COLO668 (cell line): ENCODE measurements around the gene TBC1D1.
"Not testable (repeated sequence)": the region's sequence is repeated elsewhere in the genome, so short reads cannot be mapped to it uniquely, and the experiment has no call there.

Experiments used
- DNase-seq: peaks from one replicate; lab custom pipeline; 2025; ENCODE audit not compliant: unreplicated experiment; lab: John Stamatoyannopoulos, UW

The TBC1D1 gene

DNA sequence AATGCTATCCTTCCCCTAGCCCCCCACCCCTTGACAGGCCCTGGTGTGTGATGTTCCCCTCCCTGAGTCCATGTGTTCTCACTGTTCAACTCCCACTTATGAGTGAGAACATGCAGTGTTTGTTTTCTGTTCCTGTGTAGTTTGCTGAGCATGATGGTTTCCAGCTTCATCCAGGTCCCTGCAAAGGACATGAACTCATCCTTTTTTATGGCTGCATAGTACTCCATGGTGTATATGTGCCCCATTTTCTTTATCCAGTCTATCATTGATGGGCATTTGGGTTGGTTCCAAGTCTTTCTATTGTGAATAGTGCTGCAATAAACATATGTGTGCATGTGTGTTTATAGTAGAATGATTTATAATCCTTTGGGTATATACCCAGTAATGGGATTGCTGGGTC, 32.2 kb downstream of the TBC1D1 start:
- DNase-seq = not testable (repeated sequence)

DNA sequence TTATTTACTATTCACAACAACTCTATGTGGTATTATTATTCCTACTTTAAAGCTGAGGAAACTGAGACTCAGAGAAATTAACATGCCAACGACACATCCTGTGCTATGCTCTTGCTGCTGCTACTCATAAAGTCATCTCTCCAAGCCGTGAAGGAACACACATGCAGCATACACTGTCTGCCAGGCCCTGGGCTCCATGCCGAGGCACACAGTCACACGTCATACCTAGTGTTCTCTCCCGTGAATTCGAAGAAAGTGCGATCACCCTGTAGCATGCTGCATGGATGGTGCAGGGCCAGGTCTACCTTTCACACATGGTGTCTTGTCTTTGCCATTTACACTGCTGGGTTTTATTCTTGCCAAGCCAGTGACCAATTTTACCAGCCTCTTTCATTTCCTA, 34.1 kb downstream of the TBC1D1 start:
- no peak for DNase-seq

DNA sequence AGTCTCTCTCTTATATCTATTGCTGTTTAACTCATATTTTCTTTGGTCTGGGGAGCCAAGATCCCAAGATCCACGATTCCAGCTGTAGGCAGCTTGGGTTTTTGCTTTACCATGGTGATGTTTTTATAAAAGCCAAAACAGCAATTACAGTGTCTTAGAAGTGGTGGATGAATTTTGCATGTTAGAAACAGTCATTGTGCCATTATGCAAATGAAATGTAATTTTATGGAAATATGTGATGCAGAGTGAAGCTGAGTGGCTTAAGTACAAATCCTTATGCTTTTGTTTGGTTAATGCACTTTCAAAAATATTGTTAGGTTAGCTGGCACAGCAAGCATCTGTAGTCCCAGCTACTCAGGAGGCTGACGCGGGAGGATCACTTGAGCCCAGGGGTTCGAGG, 36.5 kb downstream of the TBC1D1 start:
- no peak for DNase-seq

GRCh38 chr4:37928426-37929416, 37.8 kb downstream of the TBC1D1 start:
- DNase-seq = no peak

DNA sequence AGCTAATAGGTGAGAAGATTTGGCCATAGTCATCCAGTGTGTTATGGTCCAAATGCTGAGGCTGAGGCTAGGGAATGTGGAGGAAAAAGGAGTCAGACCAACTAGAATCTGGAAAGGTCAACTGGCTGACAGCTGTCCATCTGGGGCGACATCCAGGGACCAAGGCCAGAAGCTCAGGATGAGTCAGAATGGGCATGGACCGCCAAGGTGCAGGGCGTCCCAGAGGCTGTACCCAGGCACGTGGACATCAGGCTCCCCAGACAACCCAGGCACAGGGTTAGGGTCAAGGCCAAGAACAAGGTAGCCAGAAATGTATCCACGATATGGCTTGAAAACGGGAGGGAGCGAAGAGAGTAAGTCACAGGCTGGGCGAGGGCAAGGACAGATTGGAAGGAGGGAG, 43.2 kb downstream of the TBC1D1 start:
- DNase-seq = no peak

DNA sequence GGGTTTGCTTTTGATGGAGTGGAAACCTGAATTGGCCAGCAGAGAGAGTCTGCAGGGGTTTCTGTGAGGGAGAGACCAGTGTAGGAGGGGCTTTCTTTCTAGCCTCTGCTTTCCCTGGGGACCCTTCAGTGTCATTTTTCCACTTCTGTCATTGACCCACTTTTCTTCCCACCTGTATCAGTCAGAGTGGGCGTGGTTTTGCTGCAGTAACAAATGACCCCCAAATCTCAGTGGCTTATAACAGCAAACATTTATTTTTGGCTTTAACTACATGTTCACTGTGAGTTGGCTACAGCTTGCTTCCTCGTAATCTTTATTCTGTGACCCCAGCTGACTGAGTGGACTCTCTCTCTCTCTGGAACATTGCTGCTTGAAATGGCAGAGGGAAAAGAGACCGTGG, 43.7 kb downstream of the TBC1D1 start:
- DNase-seq = no peak

GRCh38 chr4:37935026-37935425, 44.1 kb downstream of the TBC1D1 start:
- no peak for DNase-seq

DNA sequence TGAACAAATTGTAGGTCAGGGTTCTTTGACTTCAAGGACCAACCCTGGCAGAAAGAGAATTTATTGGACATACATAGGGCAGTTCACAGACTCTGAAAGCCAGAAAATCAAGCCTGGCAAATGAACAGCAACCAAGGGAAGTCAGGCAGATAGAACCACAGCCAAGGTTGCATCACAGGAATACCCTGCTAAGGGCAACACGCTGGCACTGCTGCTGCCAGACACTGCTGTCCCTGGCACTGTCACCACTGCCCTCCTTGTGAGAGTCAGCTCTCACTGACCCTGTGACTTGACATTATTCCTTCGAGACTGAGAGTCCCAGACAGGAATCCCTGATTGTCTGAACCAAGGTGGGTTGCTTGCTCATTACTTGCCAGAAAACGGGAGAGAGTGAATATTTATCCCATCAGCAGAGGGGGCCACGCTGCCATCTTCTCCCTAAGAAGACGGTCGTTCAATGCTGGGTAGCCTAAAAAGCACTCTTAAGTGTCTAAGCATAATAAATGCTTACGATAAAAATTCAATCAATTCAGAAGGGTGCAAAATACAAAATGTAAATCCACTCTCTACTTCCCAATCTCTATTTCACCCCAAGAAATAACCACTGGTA, 46.1 kb downstream of the TBC1D1 start:
- DNase-seq = no peak

DNA sequence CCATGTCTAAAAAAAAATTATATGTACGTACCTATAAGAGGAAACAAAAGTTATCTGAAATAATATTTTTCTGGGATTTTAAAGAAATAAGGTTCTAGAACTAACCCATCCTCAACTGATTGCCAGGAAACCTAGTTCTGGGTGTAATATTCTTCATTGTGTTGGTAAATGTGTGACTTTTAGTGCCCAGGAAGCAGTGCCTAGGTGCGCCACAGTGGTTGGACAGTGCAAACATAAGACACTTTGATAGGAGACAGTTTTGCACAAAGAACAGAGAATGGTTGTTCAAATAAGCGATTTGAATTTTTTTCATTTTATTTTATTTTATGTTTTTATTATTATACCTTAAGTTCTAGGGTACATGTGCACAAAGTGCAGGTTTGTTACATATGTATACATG, 47.3 kb downstream of the TBC1D1 start:
- no peak for DNase-seq

DNA sequence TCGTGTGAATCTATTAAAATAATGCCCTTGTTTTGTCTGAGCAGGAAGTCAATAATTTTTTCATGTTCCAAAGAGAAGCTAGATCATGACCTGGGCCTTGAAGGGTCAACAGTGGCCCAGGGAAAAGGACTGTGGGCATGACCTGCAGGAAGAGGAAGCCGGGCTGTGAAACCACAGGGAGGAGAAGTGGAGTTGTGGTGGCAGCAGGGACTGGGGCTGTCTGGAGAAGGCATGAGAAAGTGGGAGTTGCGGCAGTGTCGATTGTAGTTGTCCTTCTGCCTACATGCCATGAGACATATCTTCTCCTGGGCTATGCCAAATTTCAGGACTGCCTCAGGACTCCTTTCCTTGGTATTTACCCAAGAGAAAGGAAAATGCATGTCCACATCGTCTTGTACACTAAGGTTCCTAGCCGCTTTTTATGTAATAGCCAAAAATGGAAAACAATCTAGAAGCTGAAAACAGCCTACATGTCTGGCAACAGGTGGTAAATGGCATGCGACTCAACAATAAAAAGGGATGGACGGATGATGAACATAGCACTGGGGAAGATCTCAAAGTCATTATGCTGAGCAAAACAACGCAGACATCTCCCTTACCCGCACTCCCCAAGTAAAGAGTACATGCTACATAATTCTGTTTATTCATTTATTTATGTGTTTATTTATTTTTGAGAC, 55.8 kb downstream of the TBC1D1 start:
- DNase-seq = no peak

GRCh38 chr4:37948542-37948941, 57.7 kb downstream of the TBC1D1 start:
- DNase-seq = no peak

DNA sequence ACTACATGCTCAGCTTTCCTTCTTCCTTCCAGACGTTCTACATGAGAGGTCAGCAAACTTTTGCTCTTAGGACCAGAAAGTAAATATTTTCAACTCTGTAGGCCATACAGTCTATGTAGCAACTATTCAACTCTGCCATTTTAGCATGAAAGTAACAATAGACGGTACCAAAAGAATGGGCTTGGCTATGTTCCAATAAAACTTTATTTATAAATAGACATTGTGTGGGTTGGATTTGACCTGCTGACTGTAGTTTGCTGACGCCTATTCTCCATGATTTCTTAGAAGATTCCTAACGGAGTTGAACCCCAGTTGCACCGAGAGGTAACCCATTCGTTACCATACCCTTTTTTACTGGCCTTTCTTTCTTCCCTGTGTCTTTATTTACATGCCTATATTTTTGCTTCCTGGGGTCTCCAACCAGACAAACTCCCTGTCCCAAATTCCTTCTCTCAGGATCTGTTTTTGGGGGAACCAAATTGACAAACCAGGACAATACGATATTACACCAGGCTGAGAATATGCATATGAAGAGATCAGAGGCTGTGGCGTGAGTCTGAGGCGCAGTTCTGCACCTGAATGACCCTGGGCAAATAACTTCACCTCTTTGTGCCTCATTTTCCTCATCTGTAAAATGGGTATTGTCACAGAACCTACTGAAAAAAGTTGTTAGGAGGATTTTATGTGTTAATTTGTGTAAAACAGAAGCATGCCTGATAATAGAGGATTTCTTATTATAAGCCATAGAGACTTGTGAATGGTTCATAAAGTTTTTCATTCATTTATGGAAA, 58.9 kb downstream of the TBC1D1 start:
- no peak for DNase-seq

DNA sequence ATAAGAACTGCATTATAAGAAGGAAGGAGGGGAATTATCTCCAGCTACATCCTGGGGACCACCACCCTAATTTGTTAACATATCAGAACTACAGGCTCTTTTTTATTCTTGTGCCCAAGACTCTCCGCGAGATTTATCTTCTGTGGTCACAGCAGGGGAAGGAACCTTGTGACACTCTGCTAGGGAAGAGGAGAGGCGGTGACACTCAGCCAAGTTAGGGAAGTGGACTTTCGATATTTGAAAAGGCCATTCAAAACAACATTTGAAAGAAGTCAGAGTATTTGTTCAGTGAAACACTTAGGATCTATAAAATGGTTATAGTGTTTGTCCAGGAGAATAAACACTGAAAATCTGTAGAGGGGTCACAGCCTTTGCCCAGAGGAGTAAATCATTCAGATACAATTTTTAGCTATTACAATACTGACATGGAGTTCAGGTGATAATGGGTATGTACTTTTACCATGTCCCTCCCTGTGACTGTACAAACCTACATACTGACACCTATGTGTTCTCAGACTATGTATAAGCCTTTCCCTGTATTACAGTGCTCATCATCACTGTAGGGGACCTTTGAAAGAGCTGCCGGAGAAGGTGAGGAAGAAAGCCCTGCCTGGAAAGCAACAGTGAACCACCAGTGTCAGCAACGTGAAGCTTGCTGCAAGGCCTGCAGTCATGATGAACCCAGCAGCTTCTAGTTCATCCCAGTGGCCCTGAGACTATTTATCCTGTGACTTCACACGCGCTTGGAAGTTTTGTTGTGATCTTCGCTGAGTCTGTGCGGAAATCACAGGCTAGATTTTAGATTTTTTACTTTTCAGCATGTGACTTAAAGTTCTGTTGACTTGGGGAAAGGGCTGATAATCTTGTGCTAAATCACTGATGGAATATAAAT, 60.8 kb downstream of the TBC1D1 start:
- no peak for DNase-seq

DNA sequence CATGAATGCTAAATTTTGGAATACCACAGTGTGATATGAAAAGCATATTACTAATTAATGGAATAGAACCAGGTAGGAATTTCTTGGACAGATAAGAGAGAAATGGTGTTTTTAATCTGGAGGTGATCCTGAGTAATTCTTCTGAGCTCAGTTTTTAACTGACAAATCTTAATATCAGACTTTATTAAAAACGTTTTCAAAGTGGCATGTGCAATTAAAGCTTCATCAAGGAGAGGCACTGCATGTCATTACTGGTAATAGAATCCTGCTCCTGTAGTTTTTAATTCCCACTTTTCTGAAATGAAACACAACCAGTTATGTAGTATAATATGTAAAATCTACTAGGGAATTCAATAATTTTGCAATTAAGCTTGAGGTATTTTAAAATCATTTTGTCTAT, 62.3 kb downstream of the TBC1D1 start:
- no peak for DNase-seq

DNA sequence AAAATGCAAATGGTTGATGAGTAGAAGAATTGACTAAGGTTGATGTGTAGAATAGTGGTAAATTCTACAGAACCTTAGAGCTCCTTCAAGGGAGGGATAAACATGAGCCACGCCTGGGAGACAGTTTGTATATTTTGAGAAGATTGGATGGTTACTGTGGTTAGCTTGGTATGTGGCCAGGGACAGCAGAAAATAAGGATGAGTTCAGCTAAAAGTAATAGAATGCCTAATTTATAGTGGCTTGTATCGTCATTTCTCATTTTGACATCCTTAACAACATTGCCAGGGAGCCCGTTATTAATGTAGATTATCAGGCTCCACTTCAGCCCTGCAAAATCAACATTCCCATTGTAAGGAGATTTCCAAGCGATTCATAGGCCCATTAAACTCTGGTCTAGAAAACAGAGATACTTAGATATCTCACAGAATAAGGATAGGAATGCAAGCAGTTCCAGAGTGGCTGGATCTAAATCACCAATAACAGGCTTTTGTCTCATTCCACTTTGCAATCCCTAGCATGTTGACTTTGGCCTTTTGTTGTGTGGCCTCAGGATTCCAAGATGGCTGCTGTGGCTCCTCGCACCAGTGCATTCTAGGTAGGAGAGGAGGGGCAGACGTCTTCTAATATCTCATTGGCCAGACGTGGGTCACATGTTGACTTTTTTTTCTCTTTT, 62.9 kb downstream of the TBC1D1 start:
- no peak for DNase-seq

GRCh38 chr4:37956941-37957340, 66.1 kb downstream of the TBC1D1 start:
- DNase-seq = no peak

- no peak for DNase-seq
These were observed 68.0 kb downstream of the TBC1D1 start for GRCh38 chr4:37958932-37959331.

- no peak for DNase-seq
These were observed 69.2 kb downstream of the TBC1D1 start, which contains the start of gene PTTG2 for GRCh38 chr4:37960098-37960497. PTTG2 (plus strand) TSS chr4:37960398; CDS start chr4:37960435, 37 bp downstream.

GRCh38 chr4:37960679-37961450, 70.0 kb downstream of the TBC1D1 start:
- DNase-seq = no peak
